ENCODE results near the gene GUCY1B1.

DNA sequence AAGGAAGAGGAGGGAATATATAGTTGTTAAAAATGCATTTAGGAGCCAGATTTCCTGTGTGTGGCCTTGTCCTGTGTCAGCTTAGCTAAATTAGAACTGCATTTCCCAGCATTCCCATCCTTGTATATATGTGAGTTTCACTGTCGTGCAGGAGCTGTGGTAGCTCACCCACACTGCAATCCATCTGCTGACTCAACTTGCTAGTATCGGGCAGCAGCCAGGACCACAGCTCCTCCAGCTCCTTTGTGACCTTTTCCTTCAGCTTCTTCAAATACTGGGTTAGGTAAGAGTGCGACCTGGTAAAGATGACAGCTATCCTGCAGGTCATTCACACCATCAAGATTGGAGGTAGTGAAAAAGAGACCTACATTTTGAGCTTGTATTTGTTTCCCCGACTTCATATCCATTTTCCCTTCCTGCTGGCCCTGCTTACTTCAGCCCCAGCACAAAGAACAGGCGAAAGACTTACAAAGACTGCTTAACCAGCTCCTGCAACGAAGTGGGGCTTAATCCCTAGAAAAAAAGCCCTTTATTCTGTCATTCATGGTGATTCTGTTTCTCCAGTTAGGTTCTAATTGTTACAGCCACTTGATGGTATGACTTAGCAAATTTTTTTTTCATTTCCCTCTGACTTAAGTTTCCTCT, 95.9 kb downstream of the GUCY1B1 start:
- TF ChIP-seq POLR2A (IDR thresholded peaks at IDR 0.05) = no peak
- TF ChIP-seq, protein P1, sequence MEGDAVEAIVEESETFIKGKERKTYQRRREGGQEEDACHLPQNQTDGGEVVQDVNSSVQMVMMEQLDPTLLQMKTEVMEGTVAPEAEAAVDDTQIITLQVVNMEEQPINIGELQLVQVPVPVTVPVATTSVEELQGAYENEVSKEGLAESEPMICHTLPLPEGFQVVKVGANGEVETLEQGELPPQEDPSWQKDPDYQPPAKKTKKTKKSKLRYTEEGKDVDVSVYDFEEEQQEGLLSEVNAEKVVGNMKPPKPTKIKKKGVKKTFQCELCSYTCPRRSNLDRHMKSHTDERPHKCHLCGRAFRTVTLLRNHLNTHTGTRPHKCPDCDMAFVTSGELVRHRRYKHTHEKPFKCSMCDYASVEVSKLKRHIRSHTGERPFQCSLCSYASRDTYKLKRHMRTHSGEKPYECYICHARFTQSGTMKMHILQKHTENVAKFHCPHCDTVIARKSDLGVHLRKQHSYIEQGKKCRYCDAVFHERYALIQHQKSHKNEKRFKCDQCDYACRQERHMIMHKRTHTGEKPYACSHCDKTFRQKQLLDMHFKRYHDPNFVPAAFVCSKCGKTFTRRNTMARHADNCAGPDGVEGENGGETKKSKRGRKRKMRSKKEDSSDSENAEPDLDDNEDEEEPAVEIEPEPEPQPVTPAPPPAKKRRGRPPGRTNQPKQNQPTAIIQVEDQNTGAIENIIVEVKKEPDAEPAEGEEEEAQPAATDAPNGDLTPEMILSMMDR (IDR thresholded peaks at IDR 0.05 in 4 of 5, conservative IDR thresholded peaks at IDR 0.05 in 1 of 5) = no peak

Measured in gastrocnemius medialis (tissue), 4 donors.